Measurements from ENCODE around the gene LAMA3.

The LAMA3 gene

DNA sequence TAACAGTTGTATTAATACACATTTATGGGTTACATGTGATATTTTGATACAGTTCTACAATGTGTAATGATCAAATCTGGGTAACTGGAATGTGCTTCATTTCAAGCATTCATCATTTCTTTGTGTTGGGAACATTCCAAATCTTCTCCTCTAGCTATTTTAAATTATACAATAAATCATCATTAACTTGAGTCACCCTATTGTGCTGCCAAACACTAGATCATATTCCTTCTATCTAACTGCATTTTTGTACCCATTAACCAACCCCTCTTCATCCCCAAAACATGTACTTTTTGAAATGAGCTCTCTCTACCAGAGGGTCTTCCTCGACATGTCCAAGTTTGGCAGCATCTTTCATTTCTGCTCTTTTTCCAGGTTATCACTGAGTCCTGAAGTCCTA lies 244.2 kb downstream of the LAMA3 start:
- TF ChIP-seq, protein P1, sequence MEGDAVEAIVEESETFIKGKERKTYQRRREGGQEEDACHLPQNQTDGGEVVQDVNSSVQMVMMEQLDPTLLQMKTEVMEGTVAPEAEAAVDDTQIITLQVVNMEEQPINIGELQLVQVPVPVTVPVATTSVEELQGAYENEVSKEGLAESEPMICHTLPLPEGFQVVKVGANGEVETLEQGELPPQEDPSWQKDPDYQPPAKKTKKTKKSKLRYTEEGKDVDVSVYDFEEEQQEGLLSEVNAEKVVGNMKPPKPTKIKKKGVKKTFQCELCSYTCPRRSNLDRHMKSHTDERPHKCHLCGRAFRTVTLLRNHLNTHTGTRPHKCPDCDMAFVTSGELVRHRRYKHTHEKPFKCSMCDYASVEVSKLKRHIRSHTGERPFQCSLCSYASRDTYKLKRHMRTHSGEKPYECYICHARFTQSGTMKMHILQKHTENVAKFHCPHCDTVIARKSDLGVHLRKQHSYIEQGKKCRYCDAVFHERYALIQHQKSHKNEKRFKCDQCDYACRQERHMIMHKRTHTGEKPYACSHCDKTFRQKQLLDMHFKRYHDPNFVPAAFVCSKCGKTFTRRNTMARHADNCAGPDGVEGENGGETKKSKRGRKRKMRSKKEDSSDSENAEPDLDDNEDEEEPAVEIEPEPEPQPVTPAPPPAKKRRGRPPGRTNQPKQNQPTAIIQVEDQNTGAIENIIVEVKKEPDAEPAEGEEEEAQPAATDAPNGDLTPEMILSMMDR (conservative IDR thresholded peaks at IDR 0.05) = no peak
- no peak for TF ChIP-seq ZFX (IDR thresholded peaks at IDR 0.05)
- no peak overlapping the region for H3K27ac ChIP-seq

DNA sequence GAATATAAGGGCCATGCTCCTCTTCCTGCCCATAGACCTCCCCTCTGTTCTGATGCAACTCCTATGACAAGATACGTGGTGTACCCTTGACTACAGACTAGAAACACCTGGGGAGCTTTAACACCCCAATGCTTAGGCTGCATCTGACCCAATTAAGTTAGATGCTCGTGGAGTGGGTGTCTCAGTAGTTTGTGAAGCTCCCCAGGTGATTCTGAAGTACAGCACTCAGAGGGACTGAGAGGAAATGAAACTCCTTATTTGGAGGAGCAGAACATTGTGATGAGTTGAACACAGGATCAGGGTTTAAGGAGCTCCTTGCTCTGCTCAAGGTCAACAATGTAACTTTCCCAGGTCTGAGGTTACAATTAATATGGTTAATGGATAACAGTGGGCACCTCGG lies 245.0 kb downstream of the LAMA3 start:
- no peak for TF ChIP-seq ZFX (IDR thresholded peaks at IDR 0.05)
- TF ChIP-seq, protein P1 (conservative IDR thresholded peaks at IDR 0.05) = no peak

DNA sequence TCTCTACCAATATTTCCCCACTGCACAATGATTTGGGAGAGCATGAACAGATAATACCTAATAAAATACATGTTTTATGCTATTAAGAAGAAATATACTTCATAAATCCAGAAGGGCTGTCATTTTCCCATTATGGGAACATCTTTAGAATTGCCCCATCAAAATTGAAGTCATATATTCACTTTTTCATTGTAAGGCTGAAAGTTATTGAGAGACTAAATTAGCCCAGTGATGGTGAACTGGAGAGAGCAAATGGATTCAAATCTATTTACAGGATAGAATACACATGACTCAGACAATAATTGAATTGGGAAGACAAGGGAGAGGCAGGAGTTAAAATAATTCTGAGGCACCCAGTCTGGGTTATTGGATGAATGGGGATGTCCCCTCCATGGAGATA lies 245.6 kb downstream of the LAMA3 start:
- no peak for TF ChIP-seq ZFX (IDR thresholded peaks at IDR 0.05)
- TF ChIP-seq, protein P1 (conservative IDR thresholded peaks at IDR 0.05) = no peak

More for the DNA sequence above, 245.0 kb downstream of the LAMA3 start:
- H3K27ac ChIP-seq = no peak overlapping the region

DNA sequence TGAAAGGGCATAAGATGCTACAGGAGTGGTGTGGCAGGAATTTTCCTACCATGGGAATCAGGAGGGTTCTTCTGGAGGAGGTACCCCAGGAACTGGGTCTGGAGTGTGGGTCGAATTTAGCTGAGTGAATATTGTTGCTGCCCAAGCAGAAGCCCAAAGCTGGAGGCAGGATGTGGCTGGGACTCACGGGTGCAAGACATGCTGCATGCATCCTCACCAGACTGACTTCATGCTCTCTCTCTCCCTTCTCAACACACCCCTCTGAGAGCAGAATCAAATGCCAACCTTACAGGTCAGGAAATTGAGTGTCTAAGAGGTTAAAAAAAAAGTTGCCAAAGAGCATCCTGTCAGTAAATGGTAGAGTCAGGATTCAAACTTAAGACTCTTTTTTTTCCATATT lies 246.6 kb downstream of the LAMA3 start:
- no peak overlapping the region for H3K27ac ChIP-seq
- TF ChIP-seq, protein P1 (conservative IDR thresholded peaks at IDR 0.05) = no peak
- TF ChIP-seq ZFX (IDR thresholded peaks at IDR 0.05) = no peak

More for the DNA sequence above, 245.6 kb downstream of the LAMA3 start:
- no peak overlapping the region for H3K27ac ChIP-seq

DNA sequence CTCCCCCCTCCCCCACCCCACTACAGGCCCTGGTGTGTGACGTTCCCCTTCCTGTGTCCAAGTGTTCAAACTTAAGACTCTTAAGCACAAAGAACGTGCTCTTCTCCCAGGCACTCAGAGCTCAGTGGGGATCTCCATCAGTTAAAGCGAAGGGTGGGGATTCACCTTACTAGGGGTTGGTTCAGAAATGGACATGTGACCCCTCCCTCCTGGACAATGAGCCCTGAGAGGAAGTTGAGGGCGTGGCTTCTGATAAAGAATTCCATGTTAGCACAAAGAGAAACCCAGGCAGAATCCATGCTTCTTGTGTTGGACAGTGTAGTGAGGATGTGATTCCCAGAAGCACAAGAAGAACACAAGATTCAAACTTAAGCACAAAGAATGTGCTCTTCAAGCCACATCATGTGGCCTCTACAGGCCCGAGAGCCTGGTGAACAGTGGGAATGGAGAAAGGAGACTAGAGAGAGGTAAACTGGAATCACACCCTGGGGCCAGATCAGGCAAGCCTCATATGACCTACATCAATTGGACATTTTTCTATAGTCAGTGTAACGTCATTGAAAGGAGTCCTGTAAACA lies 247.2 kb downstream of the LAMA3 start:
- H3K27ac ChIP-seq = no peak overlapping the region
- TF ChIP-seq, protein P1 (conservative IDR thresholded peaks at IDR 0.05) = no peak
- no peak for TF ChIP-seq ZFX (IDR thresholded peaks at IDR 0.05)

DNA sequence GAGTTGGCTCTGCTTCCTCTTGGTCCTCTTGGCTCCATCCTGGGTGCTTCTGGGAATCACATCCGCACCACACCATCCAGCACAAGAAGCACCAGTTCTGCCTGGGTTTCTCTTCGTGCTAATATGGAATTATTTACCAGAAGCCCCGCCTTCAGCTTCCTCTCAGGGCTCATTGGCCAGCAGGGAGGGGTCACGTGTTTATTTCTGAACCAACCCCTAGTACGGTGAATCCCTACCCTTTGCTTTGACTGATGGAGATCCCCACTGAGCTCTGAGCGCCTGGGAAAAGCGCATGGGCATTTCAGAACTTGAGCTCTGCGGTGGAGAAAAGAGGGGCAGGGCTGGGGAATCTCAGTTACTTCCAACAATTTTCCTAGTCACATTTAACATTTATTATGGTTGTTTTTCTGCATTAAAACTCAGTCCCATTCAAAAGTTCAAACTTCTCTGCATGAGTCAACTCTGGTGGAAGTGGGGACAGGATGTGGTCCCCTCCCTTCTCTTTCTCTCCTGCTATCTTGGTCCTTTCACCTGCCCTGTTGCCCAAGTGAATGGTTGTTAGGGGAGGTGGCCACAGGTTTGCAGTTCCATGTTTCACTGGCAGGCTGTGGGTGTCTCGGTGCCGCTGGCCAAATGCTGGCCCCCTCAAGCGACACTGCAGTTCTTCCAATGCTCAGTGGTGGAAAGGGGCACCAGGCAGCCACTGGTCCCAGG lies 248.9 kb downstream of the LAMA3 start:
- TF ChIP-seq ZFX (IDR thresholded peaks at IDR 0.05) = no peak
- TF ChIP-seq, protein P1 (conservative IDR thresholded peaks at IDR 0.05) = no peak
- no peak overlapping the region for H3K27ac ChIP-seq

DNA sequence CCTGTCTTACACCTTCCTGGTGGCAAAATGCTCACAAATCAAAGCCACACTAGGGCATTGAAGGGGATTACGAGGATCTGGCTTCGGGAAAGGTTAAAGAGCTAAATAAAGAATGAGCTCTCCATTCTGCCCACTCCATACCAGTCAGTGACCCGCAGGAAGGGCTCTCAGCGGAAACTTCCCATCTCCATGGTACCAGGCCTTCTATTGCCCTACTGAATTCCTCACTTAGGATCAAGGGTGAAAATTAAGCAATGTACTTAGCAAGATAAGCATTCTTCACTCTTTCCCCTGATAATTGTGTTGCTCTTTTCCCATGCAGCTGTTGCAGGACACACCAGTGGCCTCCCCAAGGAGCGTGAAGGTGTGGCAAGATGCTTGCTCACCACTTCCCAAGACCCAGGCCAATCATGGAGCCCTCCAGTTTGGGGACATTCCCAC lies 249.7 kb downstream of the LAMA3 start:
- TF ChIP-seq, protein P1 (conservative IDR thresholded peaks at IDR 0.05) = no peak
- no peak for TF ChIP-seq ZFX (IDR thresholded peaks at IDR 0.05)
- H3K27ac ChIP-seq = no peak overlapping the region

Data from C4-2B (cell line).